ENCODE measurements around the gene CDC40. TPM values are rescaled to one million over a fixed set of nuclear protein-coding genes. Genes with fewer than 3 reads are reported as not detected.
"Not testable (repeated sequence)": the region's sequence is repeated elsewhere in the genome, so short reads cannot be mapped to it uniquely, and the experiment has no call there.

Gene CDC40
- total RNA-seq, 3 donors from 2014 or later = 19.7 to 24.2 (median 22.0) TPM

DNA sequence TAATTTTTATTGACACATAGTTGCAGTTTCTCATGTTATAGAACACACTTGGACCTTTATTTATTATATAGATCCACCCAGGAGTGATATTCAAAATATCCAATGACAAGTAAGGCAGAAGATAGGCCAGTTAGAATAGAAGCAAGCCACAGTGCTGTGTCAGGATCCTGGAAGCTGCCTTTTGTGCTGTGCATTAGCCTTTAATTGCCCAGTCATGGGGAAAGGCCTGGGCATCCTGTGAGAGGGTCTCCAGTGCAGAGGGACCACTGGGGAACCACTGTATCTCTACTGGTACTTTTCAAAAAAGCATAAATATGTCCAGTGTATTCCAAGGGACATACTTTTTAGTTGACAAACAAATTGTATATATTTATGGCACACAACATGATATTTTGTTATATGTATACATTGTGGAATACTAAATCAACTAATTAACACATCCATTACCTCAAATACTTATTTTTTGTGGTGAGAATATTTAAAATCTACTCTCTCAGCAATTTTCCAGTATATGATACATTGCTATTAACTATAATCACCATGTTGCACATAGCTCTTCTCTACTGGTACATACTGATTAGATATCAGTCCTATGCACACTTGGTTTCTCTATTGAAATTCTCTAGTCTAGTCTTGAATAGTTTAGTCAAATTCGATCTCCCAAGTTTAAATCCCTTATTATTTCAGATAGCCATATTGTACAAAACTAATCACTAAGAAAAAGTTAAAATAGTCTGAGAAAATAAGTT, 59.5 kb downstream of the CDC40 start:
- DNase-seq (no peak), ATAC-seq (no peak)
- Histone ChIP-seq H3K4me1 (ENCODE audit: low read depth) (no peaks in the 10 kb centered on the region), H3K4me3 (no peak overlapping the region), H3K9me3 (no peaks in the 10 kb centered on the region), H3K36me3 (ENCODE audit: low read depth) (no peaks in the 10 kb centered on the region)
- intact Hi-C loops (cut with DNase I, micrococcal nuclease) = no loop called here
- TF ChIP-seq, protein P1, sequence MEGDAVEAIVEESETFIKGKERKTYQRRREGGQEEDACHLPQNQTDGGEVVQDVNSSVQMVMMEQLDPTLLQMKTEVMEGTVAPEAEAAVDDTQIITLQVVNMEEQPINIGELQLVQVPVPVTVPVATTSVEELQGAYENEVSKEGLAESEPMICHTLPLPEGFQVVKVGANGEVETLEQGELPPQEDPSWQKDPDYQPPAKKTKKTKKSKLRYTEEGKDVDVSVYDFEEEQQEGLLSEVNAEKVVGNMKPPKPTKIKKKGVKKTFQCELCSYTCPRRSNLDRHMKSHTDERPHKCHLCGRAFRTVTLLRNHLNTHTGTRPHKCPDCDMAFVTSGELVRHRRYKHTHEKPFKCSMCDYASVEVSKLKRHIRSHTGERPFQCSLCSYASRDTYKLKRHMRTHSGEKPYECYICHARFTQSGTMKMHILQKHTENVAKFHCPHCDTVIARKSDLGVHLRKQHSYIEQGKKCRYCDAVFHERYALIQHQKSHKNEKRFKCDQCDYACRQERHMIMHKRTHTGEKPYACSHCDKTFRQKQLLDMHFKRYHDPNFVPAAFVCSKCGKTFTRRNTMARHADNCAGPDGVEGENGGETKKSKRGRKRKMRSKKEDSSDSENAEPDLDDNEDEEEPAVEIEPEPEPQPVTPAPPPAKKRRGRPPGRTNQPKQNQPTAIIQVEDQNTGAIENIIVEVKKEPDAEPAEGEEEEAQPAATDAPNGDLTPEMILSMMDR (IDR thresholded peaks at IDR 0.05) = no peak

DNA sequence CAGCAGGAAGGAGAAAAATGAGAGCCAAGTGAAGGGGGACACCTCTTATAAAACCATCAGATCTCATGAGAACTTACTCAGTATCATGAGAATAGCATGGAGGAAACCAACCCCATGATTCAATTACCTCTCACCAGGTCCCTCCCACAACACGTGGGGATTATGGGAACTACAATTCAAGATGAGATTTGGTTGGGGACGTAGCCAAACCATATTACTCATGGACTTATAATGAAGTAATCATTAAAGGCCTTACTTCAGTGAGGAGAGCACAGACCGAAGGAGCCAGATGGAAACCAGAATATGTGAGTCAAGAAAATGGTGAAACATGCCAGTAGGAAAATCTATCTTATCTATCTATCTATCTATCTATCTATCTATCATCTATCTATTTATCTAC, 64.4 kb downstream of the CDC40 start:
- DNase-seq; H3K9me3 ChIP-seq; H3K4me3 ChIP-seq; ATAC-seq; H3K4me1 ChIP-seq (ENCODE audit: low read depth); intact Hi-C loops (cut with DNase I, micrococcal nuclease); H3K36me3 ChIP-seq (ENCODE audit: low read depth): not testable (repeated sequence)

DNA sequence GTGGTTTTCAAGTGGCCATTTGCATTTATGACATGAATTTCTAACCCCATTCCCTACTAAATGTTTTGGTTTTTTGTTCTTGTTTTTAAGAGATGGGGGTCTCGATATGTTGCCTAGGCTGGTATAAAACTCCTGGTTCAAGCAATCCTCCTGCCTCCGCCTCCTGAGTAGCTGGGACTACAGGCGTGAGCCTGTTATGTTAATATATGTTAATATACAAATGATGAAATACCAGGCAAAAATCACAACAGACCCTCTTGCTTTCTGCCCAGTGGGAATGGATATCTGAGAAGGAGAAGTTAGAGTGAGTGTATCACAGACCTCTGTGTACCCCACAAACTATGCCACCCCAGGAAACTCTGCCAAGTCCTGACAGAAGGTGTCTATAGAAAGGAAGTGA, 66.2 kb downstream of the CDC40 start:
- H3K36me3 ChIP-seq (ENCODE audit: low read depth) = no peaks in the 10 kb centered on the region
- DNase-seq = no peak
- no peak overlapping the region for H3K4me3 ChIP-seq
- no peak for ATAC-seq
- H3K4me1 ChIP-seq (ENCODE audit: low read depth) = no peaks in the 10 kb centered on the region
- TF ChIP-seq, protein P1 (IDR thresholded peaks at IDR 0.05) = no peak
- H3K9me3 ChIP-seq = no peaks in the 10 kb centered on the region
- intact Hi-C loops (cut with DNase I, micrococcal nuclease) = no loop called here

DNA sequence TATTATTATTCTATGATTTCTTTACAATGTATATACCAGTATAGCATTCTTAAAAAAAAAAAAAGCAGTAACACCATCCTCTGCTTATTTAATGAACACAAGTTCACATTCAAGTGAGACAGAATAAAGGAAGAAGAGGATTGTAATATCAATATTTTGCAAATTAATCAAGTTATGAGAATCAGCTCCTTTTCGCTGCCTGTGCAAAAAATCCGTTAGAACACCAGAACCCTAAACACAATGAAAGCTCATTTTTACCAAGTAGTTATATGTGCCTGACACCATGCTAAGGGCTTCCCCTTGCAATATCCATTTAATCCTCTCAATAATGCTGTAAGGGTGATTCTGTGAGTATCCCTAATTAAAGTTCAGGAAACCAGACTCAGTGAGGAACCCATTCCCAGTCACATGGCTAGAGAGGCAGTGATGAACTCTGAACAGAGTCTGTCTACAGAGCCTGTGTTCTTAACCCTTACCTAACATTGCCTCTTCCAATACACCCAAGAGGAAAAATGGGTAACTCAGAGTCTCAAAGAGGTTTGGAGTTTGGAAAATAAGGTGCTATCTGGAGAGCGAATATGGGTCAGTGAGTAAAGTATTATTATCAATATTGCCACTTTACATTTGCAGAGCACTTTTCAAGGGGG, 66.8 kb downstream of the CDC40 start:
- Histone ChIP-seq H3K9me3 (no peaks in the 10 kb centered on the region), H3K4me3 (no peak overlapping the region), H3K4me1 (ENCODE audit: low read depth) (no peaks in the 10 kb centered on the region), H3K36me3 (ENCODE audit: low read depth) (no peaks in the 10 kb centered on the region)
- intact Hi-C loops (cut with DNase I, micrococcal nuclease) = no loop called here
- TF ChIP-seq, protein P1 (IDR thresholded peaks at IDR 0.05) = no peak
- DNase-seq = no peak
- no peak for ATAC-seq

DNA sequence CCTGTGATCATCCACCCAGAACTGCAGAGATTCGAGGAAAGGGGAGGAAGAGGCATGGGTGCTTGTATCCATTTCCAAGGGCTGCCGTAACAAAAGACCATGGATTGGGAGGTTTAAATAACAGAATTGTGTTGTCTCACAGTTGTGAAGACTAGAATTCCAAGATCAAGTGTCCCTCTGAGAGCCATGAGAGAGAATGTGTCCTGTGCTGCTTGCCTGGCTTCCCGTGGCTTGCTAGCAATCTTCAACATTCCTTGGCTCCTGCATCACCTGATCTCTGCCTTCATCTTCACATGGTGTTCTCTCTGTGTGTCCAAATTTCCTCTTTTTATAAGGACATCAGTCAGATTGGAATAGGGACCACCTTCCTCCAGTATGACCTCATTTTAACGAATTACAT, 69.8 kb downstream of the CDC40 start:
- no peak for DNase-seq
- H3K9me3 ChIP-seq = no peaks in the 10 kb centered on the region
- no peaks in the 10 kb centered on the region for H3K36me3 ChIP-seq (ENCODE audit: low read depth)
- ATAC-seq = no peak
- intact Hi-C loops (cut with DNase I, micrococcal nuclease) = no loop called here
- no peaks in the 10 kb centered on the region for H3K4me1 ChIP-seq (ENCODE audit: low read depth)
- TF ChIP-seq, protein P1 (IDR thresholded peaks at IDR 0.05) = no peak
- no peak overlapping the region for H3K4me3 ChIP-seq

DNA sequence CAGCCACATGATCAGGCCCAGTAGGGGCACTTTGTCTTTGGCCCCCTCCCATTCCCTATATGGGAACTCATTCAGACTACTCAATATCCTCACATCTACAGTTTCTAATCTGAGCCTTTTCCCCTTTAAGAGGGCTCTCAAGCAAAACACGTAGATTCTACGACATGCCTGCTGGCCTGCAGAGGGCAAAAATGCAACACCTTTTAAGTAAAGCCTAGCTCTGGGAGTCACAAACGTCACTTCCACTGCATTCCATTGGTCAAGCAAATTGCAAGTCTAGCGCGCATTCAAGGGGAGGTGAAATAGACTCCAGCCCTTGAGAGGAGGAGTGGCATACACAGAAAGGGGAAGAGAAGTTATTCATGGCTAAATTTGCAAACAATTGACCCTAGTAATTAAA, 70.6 kb downstream of the CDC40 start:
- no peak overlapping the region for H3K4me3 ChIP-seq
- no peaks in the 10 kb centered on the region for H3K4me1 ChIP-seq (ENCODE audit: low read depth)
- no peaks in the 10 kb centered on the region for H3K36me3 ChIP-seq (ENCODE audit: low read depth)
- intact Hi-C loops (cut with DNase I, micrococcal nuclease) = no loop called here
- DNase-seq (no peak), ATAC-seq (no peak)
- TF ChIP-seq, protein P1 (IDR thresholded peaks at IDR 0.05) = no peak
- H3K9me3 ChIP-seq = no peaks in the 10 kb centered on the region
